ENCODE results near the gene NAP1L1.

- TF ChIP-seq CTCF (IDR thresholded peaks at IDR 0.05), result no peak
- peak; percentile 80 for TF ChIP-seq POLR2A (IDR thresholded peaks at IDR 0.05; ENCODE audit: low read depth)
- TF ChIP-seq EP300 (IDR thresholded peaks at IDR 0.05), result no peak
Measured at GRCh38 chr12:76083904-76084862, at the start of gene NAP1L1.

Data from esophagus muscularis mucosa (tissue), 4 donors.